HG02973 (cell line): Measurements from ENCODE around the gene PTCH1.
A peak's percentile ranks its signal among the peaks of the same experiment; 100 is the strongest.

Experiments used
- ATAC-seq: cut with Tn5 transposase; IDR thresholded peaks from one replicate; pipeline ENCODE4 v1.9.1; 2021; ENCODE audit warnings: moderate library complexity; ENCODE audit not compliant: unreplicated experiment

The PTCH1 gene

DNA sequence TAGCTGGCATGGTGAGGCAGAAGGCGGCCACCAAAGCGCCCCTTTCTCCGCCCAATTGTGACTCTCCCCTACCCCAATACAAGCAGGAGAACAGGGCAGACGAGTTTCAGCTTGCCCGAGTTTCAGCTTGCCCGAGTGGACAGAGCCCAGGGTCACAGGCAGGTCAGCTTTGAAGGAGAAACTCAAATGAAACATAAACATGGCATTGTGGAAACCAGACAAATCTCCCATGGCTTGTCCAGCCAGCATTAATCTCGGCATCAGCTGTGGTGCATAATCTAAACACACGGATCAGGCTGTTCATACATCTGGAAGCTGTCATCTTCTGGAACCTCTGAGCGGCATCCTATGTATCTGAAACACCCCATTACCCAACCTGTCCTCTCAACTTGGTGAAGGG is 16.9 kb downstream of the PTCH1 start:
- no peak for ATAC-seq

DNA sequence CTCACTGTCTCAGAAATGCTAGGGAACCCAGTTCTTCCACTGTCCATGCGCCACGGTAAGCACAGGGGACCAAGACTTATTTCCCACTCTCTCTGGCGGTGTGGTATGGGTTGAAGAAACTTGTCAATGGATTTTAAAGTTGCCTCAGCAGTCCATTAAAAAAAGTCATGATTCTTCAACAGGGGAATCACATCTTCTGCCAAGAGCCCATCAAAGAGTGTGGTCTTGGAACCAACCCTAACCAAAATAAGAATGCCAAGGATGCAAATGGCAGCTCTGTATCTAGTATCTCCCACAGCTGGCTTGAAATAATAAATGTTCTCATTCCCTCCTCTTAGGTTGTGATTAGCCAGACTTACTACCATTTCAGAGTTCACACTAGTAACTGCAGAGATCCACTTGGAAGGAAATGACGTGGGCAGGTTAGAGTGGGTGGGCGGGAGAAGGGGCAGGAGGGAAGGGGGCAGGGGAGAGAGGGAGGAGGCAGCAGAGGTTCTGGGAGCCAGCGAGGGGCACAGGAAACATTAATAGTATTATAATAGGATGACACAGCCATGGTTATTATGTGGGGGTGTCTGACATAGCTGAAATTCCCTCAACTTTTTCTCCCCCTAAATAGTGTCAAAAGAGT is 17.6 kb downstream of the PTCH1 start:
- ATAC-seq = no peak

DNA sequence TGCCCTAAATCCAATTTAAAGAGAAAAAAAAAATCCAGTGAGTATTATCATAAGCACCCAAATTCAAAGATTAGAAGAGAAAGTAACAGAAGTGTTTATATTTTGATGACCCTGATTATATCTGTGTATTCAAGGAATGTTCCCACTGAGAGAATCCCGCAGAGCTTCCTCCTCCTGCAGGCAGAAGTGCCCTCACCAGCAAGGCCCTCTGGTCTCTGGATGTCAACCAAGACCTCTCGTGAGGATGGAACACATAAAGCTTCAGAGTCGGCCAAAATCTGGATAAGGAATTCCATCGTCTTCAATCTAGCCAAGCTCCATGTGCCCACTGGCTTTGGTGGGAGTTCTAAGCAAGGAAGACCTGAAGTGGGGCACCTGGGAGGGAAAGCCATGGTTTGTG is 18.1 kb downstream of the PTCH1 start:
- no peak for ATAC-seq

DNA sequence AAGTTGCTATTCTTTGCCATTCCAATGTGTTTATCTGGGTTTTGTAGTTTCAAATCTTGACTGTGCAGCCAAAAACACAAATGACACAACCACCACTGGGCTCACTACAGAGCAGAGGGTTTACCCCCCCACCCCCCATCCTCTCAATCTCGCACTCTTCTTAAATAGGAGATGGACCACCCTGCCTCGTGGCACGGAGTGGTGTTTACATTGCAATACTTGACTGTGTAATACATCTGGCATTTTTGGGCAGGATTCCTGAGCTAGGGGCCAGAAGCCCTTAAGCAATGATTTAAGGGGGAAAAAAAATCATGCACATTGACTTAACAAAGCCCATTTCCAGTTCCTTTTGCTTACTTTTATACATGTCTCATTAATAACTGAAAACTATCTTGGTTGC is 19.0 kb downstream of the PTCH1 start:
- no peak for ATAC-seq

DNA sequence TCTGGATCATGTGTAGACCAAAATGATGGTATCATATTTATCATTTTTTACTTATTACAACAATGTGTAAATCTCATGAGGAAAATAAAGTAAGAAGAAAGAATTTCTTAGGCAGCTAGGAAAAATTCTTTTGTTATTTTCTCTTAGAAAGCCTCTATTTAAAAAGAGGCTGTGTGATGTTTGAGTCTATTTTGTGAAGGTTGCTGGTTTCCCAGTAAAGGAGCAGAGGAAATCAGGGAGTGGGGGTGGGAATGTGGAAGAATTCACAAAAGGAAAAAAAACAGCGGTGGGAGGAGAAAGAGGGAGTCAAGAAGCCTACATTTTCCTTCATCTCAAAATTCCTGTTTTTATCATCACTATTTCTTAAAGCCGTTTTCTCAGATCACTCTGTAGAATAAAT is 20.1 kb downstream of the PTCH1 start:
- ATAC-seq = no peak

DNA sequence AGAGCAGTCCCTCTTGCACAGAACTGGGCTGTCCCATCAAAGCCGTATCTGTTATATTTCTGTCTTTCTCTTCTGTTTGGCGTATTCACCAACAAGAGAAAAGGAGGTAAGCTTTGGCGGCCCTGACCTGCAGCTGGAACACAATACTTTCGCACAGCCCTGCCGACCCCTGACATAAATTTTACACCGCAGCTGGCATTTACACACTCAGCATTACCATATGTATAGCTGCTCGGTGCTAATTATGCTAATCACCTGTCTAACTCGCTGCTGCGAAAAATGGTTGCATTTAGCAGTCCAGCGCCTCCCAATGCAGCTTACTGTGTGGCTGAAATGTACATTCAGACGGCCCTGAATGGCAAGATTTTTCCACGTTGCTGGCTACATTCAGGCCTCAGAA is 20.8 kb downstream of the PTCH1 start:
- no peak for ATAC-seq

DNA sequence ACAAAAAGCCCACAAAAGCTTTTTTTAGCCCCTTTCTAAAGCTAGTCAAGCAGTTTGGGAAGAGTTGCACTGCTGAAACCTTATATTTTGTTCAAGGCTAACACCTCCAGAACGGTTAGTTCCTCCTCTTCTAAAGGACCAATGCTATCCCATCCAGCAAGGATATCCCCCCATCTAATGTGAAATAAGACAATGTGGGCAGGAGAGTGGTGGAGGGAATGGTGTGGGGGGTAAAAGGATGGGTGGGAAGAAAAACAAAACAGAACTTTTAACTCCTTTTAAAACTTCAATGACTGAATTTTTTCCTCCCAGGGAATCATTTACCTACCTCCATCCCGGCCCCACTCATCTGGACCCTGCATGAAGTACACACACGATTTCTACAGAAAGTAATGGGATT is 21.2 kb downstream of the PTCH1 start:
- no peak for ATAC-seq

DNA sequence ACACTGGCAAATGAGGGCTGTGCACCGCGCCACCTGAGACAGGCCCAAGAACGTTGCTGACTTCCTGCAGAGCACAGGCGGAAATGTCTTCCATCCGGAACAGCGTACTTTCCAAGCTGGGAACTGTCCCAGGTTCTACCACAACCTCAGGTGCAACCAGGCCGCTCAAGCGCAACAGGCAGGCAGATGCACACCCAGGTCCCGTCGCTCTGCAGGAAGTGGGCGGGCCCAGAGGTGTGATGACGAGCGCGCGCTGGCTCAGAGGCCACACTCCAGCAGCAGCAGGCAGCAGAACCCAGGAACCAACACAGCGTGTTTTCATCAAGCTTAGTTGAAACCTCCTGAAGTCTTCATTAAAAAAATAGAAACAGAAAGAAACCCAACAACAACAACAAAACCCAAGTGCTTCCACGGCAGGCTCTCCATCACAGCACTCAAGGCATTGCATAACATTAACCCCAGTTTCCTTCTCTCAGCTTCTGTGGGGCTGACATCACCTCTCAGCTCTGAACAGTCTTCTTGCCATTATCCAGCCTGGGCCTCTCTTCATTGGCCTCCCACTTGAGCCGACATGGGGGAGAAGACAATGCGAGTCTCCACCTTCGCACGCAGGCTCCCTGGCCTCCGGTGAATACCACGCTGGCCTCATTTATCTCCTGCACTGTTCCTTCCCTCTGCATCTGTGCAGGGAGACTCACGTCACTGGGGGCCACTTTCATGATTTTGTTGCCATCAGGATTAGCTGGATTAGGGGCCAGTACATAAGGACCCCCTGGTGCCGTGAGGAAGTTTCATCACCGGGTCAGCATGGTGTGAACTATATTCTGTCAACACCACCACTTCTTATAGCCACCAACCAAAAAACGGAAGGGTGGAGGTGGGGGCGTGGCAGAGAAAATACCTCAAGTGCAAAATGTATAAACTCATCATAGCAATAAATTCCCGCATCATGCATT is 22.1 kb downstream of the PTCH1 start:
- peak; percentile 89 for ATAC-seq

DNA sequence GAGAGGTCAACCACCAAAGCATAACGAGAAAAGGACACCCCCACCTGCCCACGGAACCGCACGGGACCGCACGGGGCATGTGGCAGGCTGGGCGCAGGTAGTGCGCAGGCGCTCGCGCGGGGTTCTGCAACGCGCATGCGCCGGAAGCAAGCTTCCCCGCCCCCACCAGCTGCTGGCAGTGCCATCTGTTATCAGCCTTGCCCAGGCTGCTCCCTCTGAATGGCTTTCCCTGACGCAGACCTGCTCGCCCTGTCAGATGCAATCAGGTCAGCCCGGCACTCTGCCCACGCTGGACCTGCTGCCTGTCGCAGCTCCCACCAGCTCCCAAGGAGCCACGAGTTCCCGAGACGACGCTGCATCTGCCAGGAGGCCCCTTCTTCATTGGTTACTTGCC is 22.8 kb downstream of the PTCH1 start:
- no peak for ATAC-seq

DNA sequence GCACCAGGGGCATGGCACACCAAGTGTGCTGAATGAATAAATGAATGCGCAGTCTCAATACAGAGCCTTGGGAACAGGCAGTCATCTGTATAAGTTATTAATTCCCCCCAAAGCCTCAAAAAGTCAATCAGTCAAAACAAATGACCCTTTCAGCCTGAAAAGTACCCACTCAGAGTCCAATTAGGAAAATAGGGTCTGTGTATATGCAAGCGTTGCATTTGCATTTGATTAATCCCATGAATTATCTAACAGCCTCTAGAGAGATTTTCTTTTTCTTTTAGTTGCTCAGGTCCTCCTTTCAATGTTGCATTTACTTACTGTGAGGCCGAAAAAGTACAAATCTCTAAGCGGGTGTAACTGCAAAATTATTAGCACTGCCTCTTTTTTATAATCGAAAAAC is 23.4 kb downstream of the PTCH1 start:
- no peak for ATAC-seq

DNA sequence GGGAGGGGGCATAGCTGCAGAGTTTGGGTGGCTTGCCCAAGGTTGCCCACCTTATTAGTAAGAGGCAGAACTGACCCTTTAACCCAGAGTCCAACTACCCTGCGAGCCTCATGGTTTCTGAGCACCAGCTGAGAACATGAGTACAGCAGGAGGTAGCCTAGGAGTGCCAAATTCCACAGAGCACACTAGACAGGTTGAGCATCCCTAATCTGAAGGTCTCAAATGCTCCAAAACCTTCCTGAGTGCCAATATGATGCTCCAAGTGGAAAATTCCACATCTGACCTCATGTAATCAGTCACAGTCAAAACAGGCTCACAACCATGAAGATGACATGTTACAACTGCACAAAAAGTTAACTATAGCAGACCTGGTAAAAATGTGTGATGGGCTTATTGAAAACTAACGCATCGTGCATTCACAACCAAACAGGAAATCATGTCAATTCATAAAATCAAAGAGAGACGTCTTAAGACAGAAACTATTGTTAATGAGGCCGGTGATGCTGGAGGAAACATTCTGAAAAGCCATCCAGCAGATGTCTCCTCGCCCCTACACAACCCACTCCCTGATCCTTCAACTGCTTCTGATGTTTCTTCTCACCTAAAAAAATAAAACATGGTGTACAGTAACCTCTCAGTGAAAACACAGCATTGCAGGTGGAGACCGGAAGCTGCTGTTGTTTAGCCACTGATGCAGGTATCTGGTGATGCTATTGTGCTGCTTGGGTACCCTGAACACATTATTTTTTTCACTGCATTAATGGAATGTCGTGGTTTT is 25.0 kb downstream of the PTCH1 start:
- ATAC-seq = no peak

DNA sequence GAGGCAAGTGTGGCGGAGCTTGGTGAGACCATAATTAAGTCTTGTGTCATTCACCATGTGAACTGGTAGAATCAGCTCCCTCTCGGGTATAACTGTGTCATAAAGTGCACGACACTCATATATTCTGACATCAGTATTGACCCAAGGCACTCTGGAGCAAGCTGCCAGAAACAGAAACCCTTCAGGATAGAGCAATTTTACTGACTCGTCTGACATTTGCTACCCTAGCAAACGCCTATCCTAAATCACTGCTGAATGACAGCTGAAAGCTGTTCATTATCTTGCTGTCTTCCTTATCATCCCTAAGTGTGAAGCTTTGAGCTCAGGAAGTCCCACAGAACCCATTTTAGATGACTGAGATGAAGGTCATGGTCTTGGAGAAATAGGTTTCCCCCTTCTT is 27.8 kb downstream of the PTCH1 start:
- no peak for ATAC-seq

DNA sequence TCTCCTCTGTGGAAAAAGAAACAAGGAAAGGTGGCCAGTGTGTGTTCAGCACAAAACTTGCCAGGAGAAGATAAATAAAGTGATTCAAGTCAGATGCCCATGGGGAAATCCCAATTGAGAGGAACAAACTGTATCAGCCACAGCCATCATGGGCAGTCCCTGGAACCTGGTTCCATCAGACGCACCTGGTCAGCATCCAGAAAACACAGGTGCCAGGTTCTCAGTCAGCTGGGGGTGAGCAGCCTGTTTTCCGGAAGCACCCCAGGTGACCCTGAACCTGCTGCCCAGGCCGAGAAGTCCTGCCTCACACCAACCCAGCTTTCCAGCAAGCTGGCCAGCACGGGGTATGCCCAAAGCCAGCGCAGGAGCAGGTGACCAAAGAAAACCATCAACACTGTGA is 30.5 kb downstream of the PTCH1 start:
- ATAC-seq = no peak

DNA sequence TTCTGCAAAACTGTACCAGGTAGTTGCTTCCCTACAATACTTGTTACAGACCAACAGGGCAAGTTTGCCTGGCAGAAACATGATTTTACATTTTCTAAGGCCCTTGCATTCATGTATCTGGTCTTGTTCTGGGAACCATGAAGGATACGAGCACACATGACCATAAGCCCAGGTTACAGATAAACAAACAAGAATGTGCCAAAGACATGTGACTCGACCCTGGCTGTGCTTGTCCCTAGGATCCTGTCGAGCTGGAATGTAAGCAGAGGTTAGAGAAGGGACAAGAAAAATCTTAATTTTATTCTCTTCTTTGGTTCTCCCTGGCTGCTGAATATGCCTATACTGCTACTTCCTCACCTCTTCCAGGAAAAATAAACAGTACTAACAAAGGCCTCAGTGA is 32.5 kb downstream of the PTCH1 start:
- no peak for ATAC-seq

DNA sequence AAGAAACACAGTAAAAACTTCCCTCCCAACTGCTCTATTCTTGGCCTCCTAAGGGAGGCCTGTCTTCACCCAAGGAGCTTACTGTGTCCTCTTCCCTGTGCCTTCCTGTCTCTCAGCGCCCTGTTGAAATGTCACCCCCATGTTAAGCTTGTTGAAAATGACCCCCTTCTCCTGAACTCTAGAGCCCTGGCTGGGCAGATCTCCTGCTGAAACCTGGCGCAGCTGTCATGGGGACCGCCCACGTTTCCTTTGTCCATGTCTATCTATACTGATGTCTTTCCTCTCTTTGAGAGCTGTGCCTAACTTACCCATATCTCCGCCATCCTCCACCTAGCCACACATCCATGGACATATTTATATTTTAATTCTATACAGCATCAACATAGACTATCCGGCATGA is 33.3 kb downstream of the PTCH1 start:
- no peak for ATAC-seq

DNA sequence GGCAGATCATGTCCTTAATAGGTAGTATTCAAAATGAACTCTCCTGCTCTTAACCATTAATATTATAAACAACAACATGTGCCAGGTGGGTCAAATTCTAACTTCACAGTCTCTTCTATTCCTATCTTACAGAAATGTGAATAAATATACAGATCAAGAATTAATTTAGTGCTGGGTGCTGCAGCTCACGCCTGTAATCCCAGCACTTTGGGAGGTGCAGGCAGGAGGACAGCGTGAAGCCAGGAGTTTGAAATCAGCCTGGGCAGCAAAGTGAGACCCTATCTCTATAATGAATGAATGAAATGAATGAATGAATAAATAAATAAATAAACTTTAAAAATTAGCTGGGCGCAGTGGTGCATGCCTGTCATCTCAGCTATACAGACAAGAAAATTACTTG is 34.1 kb downstream of the PTCH1 start:
- ATAC-seq = no peak

DNA sequence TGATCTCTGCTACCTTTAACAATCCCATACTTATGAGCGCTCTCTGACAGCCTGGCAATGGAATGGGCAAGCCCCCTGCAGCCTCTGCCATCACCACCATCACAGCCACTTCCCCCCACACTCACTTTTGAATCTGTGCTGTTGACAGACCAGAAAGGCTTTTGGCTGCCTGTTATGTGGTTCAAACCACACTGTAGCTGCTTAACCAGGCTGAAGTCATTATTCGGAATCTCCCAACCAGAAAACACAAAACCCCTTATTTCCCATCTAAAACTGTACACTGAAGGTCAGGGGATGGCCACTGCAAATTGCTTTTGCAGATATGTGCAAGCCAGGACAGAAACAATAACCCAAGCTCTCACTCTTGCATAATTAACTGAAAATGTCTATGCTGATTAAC is 35.8 kb downstream of the PTCH1 start:
- no peak for ATAC-seq

DNA sequence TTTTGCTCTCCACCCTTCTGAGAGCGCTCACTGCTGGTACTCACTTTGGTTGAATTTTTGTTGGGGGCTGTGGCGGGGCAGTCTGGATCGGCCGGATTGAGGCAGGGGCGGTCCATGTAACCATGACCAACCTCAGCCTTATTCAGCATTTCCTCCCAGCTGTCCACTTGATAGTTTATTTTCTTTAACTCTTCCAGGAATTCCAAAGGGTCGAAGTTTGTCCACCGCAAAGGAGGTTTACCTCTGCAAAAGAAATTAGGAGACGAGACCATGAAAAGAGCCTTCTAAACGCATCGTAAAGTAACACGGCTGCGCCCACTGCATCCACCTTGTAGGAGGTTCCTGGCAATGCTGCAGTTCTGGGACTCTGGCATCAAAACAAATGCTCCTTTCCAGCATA is 36.4 kb downstream of the PTCH1 start:
- no peak for ATAC-seq

DNA sequence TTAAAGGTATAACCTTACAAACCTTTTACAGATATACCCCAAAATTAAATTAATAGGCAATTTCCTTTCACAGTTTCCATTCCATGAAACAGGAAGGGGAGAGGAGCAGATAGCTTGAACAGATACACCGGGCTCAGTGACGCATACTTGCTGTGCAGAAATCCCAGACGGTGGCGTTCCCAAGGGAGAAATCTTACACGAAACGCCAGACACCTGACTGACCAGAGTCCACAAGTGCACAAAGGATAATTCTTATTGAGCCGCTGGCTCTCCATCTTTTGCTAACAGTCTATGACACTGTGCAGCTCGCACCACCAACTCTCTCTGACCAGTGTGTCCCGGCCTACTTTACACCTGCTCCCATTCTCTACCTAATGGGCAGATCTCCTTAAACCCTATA is 37.4 kb downstream of the PTCH1 start:
- no peak for ATAC-seq

DNA sequence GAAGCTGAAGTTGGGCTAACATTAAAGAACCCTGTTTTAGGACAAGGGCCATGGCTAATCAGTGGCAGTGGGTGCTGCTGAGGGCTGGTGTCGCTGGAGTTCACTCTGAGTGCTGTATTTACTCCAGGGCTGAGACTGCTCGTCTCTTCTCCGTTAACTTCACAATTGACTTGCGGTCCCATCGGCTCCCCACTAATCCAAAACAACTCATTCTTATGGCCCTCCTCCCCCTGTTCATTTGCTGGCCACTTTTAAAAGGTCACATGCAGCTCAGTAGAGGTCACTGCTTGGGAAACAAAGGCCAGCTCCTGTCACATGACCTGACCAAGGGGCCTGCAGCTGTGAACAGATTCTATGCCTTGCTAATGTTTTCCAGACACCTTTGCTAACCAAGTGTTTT is 38.4 kb downstream of the PTCH1 start:
- ATAC-seq = no peak

DNA sequence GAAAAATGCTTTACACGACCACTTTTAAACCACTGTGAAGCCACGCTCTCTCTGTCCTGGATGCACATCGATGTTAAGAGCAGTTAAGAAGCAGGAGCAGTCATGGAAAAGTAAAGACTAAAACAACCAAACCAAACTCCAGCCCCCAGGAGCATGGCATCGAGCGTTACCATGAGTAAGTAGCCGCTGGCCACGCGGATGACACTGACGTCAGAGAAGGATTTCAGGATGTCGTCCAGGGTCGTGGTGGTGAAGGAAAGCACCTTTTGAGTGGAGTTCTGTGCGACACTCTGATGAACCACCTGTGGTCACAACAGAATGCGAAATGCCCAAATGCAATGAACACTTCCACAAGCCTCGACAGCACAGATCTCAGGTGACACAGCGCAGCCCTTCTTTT is 38.9 kb downstream of the PTCH1 start:
- ATAC-seq = no peak

DNA sequence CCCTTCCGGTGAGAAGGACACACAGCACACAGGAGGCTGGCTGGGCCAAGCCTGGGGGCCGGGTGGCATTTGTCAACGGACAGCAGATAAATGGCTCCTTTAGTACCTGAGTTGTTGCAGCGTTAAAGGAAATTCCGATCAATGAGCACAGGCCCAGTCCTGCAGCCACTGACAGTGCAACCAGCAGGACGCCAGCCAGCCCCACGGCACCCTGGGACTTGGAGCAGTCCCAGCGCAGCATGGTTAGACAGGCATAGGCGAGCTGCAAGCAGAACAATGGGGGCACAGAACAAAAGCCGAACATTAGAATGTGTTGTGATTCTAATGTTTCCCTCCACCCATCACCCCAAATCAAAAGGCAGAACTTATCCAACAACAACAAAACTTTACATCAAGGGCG is 39.3 kb downstream of the PTCH1 start:
- ATAC-seq = no peak
